Testis (tissue), 2 donors: ENCODE data around the gene TMEM233.

Experiments used
- POLR2A ChIP-seq: fragments of 450-650 bp; IDR thresholded peaks from one replicate; pipeline ENCODE4 v1.6.1; 2017; ENCODE audit warnings: antibody characterized with exemption, mild to moderate bottlenecking, moderate library complexity
- TF ChIP-seq, protein P1 (sequence below), 3 experiments: fragments of 450-650 bp in 2 of 3; fragments of 200-600 bp in 1 of 3; sonication (generic) in 1 of 3; IDR thresholded peaks; one replicate each; pipeline ENCODE4 v1.5.1; 2016 to 2019; ENCODE audit warnings: antibody characterized with exemption in 3 of 3, mild to moderate bottlenecking in 2 of 3, moderate library complexity in 1 of 3

GRCh38 chr12:119659289-119659897 is 65.8 kb downstream of the TMEM233 start:
- TF ChIP-seq, protein P1, sequence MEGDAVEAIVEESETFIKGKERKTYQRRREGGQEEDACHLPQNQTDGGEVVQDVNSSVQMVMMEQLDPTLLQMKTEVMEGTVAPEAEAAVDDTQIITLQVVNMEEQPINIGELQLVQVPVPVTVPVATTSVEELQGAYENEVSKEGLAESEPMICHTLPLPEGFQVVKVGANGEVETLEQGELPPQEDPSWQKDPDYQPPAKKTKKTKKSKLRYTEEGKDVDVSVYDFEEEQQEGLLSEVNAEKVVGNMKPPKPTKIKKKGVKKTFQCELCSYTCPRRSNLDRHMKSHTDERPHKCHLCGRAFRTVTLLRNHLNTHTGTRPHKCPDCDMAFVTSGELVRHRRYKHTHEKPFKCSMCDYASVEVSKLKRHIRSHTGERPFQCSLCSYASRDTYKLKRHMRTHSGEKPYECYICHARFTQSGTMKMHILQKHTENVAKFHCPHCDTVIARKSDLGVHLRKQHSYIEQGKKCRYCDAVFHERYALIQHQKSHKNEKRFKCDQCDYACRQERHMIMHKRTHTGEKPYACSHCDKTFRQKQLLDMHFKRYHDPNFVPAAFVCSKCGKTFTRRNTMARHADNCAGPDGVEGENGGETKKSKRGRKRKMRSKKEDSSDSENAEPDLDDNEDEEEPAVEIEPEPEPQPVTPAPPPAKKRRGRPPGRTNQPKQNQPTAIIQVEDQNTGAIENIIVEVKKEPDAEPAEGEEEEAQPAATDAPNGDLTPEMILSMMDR (IDR thresholded peaks at IDR 0.05): peak; percentile 56 to 88 (median 74)
- TF ChIP-seq POLR2A: no peak
